HCEC 1CT (cell line): ENCODE data around the gene ABCC8.
A peak's percentile ranks its signal among the peaks of the same experiment; 100 is the strongest.

ENCODE experiments used
- DNase-seq: peaks from one replicate; pipeline ENCODE4 v3.0.0-alpha.2; 2017

ABCC8 gene

DNA sequence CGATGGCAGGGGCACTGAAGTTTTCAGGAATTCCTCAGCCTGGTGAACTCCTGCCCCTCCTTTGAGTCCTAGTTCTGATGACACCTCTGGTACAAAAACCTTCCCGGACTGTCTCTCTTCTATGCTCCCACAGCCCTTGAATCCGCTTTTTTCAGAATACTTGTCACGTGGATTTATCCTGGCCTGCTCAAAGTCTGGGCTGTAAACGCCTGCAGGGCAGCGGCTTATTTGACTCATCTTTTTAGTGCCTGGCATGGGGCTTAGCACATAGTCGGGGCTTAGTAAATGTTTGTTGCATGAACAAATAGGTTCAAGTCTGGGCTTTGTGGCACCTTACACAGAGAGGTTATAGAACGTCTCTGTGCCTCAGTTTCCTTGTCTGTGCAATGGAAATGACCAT, 74.8 kb downstream of the ABCC8 start:
- no peak for DNase-seq

GRCh38 chr11:17401316-17401715, 75.3 kb downstream of the ABCC8 start:
- no peak for DNase-seq

DNA sequence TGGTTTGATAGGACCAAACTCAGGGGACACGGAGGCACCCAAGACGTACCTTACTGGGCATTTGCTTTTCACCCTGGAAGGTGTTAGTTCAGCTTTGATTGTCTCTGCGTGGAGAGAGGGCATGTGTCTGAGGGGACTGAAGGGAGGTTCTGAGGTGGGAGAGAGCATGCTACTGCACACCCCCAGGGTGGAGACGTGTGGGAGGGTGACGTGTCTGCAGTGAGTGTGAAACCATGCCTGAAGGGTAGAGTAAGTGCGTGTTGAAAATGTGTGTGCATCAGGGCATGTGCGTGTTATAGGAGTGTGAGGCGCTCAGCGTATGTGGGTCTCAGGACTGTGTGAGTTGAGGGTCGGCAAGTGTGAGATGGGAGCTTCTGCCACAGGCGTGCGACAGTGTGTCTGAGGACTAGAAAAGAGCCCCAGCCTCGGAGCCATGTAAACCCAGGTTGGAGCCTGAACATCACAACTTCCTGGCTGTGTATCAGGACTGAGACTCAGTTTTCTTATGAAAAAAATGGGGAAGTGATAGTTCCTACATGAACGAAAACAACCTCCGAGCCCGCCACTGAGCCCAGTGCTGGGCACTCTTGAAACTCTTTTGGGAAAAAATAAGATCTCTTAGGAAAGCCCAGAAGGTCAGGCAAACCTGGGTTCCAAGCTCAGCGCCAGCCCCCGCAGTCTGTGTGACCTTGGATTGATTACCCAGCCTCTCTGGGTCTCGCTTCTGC, 76.4 kb downstream of the ABCC8 start:
- DNase-seq, result no peak

DNA sequence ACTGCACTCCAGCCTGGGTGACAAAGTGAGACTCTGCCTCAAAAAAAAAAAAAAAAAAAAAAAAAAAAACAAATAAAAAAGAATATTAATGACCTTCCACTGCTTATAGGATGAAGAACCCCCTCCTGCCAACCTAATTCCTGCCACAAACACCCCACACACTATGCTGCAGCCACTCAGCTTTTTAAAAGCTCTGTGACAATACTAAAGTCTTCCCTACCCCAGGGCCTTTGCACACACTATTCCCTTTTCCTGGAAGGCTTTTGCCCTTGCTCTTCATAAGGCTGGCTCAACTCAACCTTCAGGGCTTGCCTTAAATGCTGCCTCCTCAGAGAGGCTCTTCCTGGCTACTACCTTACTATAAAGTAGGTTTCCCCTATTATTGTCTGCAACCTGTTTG, 77.4 kb downstream of the ABCC8 start:
- no peak for DNase-seq

DNA sequence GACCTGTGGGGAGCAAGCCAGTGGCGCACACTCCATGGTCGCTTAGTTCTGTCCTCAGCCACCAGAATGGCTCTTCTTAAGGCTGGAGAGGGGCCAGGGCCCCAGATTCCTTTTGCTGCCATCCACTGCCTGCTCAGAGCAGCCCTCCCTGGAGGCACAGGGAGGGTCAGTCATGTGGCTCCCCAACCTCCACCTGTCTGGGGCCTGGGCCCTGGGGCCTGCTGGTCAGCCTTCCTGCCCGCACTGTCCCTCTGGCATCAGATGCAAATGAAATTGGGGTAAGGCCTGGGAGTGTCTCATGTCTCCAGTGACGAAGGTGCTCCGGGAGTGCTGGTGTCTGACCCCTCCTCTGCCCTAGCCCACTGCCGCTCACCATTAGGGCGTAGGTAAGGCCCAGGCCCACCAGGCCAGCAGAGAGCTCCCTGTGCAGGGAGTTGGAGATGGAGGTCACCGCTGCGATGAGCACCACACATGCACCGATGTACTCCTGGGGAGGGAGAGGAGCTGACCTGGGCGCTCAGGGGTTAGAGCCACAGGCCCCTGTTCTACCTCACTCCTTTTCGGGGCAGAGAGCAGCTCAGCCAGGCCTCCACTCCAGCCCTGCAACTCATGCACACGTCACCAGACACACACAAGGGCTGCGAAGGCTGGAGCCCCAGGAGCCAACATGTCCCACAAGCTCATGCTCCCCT, 79.2 kb downstream of the ABCC8 start:
- DNase-seq, result no peak

DNA sequence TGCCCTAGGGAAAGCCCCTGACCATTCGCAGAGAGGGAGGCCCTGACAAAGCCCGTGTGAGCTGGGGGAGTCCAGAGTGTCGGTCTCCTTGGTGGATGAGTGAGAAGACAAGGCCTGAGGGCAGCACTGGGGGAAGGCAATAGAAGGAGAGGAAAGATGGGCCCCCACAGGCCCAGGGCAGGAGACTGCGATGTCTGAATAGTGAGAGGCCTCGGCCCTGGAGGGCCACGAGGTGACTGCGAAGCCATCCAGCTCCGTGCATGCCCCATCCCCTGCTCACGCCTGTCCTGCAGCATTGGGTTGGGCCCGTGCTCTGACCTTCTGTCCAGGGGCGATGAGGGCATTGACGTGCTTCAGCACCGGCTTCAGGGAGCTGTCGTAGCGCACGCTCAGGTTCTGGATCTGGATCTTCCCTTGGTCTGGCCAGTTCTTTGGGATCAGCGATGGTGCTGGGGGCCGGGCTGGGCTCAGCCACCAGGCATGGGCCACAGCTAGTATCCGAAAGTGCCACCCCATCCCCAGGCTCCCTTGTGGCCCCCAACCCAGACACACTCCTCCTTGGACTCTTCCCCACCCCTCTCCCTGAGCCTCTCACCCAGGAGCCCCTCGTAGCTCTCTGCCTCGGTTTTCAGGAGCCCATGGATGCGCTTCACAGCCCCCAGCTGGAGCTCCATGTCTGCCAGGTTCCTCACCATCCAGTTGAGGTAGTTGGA, 79.9 kb downstream of the ABCC8 start:
- no peak for DNase-seq

GRCh38 chr11:17395978-17396377, 80.7 kb downstream of the ABCC8 start:
- no peak for DNase-seq

DNA sequence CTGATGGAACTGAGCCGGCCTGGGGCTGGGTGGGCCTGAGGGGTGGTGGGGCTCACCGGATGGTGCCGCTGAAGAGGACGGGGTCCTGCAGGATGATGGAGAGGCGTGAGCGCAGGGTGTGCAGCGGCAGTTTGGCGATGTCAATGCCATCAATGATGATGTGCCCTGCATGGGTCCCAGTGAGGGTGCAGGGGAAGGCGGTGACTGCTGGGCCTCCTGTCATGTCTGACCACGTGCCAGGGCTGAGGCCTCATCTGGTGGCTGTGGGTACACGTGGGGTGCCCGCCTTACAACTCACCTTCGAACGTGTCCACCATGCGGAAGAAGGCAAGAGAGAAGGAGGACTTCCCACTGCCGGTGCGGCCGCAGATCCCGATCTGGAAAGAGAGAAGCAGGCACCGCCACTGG, 81.1 kb downstream of the ABCC8 start:
- peak; percentile 46 for DNase-seq

DNA sequence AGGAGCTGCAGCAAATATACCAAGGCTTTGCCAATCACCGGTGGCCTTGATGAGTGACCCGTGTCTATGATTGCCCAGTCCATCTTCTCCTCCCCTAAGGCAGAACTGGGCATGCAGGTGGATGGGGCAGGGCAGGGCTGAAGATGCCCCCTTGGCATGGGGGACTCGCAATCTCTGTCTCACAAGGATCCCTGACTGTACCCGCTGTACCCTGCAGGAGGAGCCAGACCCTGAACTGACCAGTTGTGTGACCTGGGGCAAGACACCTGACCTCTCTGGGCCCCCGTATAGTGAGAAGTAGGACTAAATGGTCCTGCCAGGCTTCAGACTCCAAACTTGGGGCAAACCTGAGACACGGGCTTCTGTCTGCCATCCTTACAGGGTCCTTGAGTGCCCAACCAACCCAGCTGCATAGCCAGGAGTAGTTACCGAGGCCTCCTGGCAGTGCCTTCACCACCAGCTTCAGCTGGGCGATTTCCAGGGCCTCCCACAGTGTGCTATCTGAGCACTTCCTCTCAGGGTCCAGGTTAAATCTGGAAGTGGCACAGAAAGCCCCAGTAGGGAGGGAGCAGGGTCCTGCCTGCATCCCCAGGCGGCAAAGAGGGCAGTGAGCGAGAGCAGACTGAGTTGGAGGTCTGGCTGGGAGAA, 81.8 kb downstream of the ABCC8 start:
- no peak for DNase-seq

DNA sequence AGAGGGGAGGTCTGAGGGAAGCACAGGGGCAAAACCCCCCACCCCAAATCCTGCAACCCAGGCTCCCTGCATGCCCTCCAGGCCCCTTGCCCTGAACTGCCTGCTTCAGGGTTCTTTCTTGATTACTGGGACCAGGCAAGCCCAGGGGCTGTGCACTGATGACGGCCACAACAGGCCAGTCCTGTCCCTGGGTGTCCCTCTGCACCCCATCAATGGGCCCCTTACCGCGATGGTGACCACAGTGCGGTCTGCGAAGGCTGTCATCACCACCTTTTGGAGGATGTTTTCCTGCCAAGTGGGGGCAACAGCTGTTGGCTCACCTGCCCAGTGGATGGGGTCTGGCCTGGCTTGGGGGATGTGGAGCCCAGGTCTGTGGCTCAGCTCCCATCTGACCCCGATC, 83.2 kb downstream of the ABCC8 start:
- no peak for DNase-seq

- DNase-seq, result no peak
These were observed 83.8 kb downstream of the ABCC8 start for GRCh38 chr11:17392872-17393271.

- no peak for DNase-seq
These were observed 84.9 kb downstream of the ABCC8 start for GRCh38 chr11:17391493-17392355.

DNA sequence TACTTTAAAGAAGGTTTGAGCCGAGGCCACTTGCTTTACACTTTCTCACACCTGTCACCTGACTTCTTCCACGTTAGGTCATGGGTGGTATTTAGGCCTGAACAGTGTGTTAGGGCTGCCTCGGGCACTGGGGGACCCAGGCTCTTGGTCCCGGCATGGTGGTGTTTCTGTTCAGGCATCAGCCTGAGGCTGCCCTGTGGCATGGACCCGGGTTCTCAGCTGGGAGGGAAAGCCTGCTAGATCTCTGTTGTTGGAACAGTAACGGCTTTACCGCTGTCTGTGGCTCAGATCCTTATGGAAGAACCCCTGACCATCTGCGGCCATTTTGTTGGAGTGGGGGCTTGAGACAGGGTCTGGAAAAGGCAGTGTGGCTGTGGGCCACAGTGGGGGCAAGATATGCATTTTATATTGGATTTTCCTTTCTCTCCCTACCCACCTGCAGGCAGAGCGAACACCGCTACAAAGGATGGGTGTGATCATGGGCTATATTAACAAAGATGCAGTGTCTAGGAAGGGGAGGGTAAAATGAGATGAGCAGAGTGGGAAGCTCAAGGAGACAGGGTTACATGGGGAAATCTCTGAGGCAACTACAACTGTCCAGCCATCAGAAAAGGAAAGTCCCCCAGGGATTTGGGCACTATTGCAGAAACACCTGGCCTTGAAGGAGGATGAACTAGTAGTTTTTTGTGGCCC, 86.5 kb downstream of the ABCC8 start:
- no peak for DNase-seq

DNA sequence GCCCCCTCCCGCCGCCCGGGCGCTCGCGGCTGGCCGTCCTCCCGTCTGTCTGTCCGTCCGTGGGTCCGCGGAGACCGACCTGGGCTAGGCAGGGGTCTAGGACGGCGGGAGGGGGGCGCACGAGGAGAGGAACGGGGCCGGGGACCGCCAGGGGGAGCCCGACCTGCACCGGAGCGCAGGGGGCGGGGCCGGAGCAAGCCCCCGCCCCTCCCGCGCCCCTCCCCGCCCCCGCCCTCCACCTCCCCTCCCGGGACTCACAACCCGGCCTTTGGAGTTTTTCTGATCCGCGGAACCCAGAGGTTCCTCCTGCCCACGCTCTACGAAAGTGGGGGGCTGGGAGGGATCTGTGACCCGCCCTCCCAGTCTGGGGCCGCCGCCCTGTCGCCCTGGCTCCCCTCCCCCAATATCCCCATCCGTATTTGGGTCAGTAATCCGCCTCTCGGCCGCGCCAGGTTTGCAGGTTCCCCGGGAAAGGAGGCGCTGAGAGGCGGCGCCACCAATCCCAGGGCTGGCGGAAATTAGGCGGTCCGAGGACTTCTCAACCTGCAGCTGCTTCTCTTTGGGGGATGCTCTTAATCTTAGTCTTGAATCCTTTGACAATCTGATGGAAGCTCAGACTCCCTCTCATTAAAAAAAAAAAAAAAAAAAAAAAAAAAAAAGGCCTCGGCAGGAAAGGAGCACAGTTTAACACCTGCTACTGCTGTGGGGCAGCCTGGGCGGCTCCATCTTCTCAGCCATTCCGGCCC, 87.3 kb downstream of the ABCC8 start:
- no peak for DNase-seq

GRCh38 chr11:17388609-17389210, 87.9 kb downstream of the ABCC8 start, which contains the start of gene KCNJ11:
Gene KCNJ11 (minus strand): TSS chr11:17388659. CDS start chr11:17388091, 568 bp downstream.
- DNase-seq, result no peak

GRCh38 chr11:17387811-17388210, 88.8 kb downstream of the ABCC8 start:
- DNase-seq, result no peak

GRCh38 chr11:17387254-17387653, 89.4 kb downstream of the ABCC8 start:
- DNase-seq, result no peak

DNA sequence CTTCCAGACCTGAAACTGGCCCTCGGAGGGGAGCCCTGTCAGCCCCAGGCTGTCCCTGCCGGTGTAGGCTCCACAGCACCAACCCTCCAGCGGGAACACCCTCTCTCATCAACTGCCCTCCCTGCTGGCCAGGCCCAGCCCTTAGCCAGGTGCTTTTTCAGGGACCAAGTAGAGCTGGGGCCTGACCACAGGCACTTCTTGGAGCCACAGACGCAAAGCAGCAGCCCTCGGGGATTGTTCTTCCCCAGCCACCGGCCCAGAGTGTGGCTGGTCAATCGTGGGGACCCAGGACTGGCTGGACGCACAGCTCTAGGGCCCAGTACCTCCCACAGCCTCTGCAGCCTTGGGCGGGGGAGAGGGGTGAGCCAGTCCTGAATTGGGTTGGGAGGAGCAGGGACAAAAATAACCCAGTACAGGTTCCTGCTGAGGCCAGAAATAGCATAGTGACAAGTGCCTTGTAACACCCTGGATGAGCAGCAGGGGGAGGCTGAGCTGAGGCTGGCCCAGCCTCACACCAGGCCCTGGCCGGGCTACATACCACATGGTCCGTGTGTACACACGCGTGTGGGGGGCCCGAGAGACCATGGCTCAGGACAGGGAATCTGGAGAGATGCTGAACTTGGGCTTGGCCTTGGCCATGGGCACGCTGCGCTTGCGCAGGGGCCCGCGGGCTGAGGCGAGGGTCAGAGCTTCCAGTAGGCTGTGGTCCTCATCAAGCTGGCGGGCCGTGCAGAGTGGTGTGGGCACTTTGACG, 90.1 kb downstream of the ABCC8 start:
- peak; percentile 31 for DNase-seq

- DNase-seq, result no peak
These were observed 90.7 kb downstream of the ABCC8 start for GRCh38 chr11:17385926-17386325.

DNA sequence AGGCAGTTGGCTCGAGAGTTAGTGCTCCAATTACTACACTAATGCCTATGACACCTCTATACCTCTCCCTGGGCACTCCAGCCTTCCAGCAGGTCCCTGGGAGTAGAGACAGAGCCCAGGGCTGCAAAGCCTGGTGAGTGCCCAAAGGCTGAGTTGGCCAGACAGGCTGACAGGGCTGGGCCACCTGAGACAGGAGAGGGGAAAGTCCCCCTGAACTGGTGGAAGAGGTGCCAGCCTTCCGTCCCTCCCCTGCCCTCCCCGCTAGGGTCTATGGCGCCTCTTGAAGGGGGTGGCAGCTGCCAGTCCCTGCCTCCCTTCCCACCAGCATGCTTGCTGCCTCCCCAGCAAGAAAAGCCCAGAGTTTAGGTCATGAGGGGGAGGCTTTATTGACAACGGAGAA, 91.2 kb downstream of the ABCC8 start:
- no peak for DNase-seq
